PFSK-1 (cell line): ENCODE measurements around the gene ATP8A1.

Experiments
- POLR2AphosphoS5 ChIP-seq: IDR thresholded peaks from 2 replicates; pipeline ENCODE4 v1.6.1; 2012; ENCODE audit warnings: low read depth, mild to moderate bottlenecking, control low read depth, low read length, moderate library complexity
- TF ChIP-seq, protein P1 (sequence below), 2 experiments: IDR thresholded peaks; 2 replicates each; pipeline versions ENCODE4 v1.6.1 to v1.8.0; 2011 to 2012; ENCODE audit warnings: low read depth in 2 of 2, low read length in 2 of 2, control low read depth in 1 of 2, inconsistent platforms in 1 of 2, mild to moderate bottlenecking in 1 of 2, moderate library complexity in 1 of 2; ENCODE audit not compliant: insufficient read depth in 1 of 2

DNA sequence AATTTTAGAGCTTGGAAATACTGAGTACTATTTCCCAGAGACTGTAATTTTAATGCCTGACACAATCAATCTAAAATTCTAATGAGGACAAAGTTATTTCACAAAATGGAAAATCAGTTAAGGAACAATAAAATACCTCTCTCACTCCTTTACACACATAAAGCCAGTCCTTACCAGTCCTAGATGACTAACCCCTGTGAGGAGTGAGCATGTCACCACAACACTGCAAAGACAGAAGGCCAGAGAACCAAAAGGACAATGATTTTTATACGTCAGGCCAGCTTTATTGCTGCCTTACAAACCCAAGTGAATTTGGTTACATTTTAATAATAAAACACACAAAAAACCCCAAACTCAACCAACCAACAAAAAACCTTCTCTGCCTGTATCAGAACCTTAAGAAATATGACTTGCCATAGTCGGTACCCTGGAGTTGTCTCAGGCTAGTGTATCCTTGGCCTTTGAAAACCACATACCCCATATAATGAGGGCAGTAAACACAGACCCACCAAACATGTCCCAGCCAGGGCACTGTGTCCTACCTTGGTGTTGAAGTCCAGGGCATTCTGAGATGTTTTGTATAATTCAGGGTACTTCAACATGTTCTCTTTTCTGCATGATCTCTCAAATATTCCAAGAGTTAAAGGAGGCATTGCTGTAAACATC lies 202.0 kb downstream of the ATP8A1 start:
- TF ChIP-seq, protein P1, sequence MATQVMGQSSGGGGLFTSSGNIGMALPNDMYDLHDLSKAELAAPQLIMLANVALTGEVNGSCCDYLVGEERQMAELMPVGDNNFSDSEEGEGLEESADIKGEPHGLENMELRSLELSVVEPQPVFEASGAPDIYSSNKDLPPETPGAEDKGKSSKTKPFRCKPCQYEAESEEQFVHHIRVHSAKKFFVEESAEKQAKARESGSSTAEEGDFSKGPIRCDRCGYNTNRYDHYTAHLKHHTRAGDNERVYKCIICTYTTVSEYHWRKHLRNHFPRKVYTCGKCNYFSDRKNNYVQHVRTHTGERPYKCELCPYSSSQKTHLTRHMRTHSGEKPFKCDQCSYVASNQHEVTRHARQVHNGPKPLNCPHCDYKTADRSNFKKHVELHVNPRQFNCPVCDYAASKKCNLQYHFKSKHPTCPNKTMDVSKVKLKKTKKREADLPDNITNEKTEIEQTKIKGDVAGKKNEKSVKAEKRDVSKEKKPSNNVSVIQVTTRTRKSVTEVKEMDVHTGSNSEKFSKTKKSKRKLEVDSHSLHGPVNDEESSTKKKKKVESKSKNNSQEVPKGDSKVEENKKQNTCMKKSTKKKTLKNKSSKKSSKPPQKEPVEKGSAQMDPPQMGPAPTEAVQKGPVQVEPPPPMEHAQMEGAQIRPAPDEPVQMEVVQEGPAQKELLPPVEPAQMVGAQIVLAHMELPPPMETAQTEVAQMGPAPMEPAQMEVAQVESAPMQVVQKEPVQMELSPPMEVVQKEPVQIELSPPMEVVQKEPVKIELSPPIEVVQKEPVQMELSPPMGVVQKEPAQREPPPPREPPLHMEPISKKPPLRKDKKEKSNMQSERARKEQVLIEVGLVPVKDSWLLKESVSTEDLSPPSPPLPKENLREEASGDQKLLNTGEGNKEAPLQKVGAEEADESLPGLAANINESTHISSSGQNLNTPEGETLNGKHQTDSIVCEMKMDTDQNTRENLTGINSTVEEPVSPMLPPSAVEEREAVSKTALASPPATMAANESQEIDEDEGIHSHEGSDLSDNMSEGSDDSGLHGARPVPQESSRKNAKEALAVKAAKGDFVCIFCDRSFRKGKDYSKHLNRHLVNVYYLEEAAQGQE (IDR thresholded peaks at IDR 0.05; ENCODE audit: insufficient read depth in 1 of 2, low read depth in 2 of 2, low read length in 2 of 2), result no peak
- TF ChIP-seq POLR2AphosphoS5, result no peak
